Erythroblast (primary cell): Measurements from ENCODE around the gene SETD3.

Experiments used
- GATA1 ChIP-seq: IDR thresholded peaks from 2 replicates; pipeline ENCODE4 v1.6.1; 2011; ENCODE audit warnings: low read depth, mild to moderate bottlenecking, control low read depth, low read length, moderate library complexity
- POLR2A ChIP-seq: IDR thresholded peaks from 2 replicates; pipeline ENCODE4 v1.6.1; 2011; ENCODE audit warnings: mild to moderate bottlenecking, low read length

DNA sequence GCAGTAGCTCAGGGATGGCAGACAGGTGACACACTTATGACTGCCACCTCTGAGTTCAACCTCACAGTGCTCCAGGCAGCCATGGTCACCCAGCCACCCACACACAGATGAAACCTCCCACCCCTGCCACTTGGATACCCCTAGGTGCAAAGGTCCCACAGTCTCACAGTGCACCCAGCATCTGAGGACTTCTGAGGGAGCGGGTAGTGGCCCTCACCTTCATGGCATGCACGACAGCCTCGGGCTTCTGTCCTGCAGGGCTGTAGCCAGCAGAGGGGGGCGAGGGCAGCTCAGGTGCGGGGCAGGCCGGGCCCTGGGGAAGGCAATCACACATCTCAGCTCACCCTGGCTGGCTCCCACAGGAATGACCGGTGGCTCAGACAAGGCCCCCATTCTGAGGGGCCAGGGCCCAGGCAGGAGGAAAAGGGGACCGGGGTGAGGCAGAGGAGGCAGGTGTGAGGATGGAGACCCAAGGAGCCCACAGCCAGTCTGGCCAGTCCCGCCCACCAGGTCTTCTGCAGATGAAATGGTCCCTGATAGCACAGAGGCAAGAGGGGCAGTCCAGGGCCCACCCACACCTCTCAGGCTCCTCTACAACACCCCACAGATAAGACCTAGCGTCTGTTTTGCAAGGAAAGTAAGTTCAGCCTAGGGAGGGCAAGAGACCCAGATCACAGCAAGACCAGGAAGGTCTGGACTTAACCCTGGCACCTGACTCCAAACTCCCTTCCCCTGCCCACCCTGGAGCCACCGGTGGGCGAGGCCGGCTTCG lies 36.4 kb upstream of the SETD3 start:
- TF ChIP-seq POLR2A = no peak
- no peak for TF ChIP-seq GATA1
